OCI-LY3 (cell line): ENCODE data around the gene RASSF6.

Experiments used
- CTCF ChIP-seq: fragments of 200-600, 300-600 bp; sonication (generic); IDR thresholded peaks from 2 replicates; pipeline ENCODE4 v1.5.1; 2014; ENCODE audit warnings: antibody characterized with exemption, low read length, low read depth
- EZH2phosphoT487 ChIP-seq: fragments of 200-600 bp; shearing (Covaris generic); IDR thresholded peaks from 2 replicates; pipeline ENCODE4 v1.6.1; 2018; ENCODE audit warnings: antibody characterized with exemption, mixed run types, low read depth

- TF ChIP-seq CTCF = no peak
- no peak for TF ChIP-seq EZH2phosphoT487
These were observed 25.9 kb upstream of the RASSF6 start for GRCh38 chr4:73646117-73646516.
